Ovary (tissue), 3 donors: Measurements from ENCODE around the gene DDB1.

ENCODE experiments used
- CTCF ChIP-seq, 3 donors: fragments of 450-650 bp in 2 of 3; fragments of 200-600 bp in 1 of 3; IDR thresholded peaks; one replicate each; pipeline versions ENCODE4 v1.5.1 to v1.8.0; 2016 to 2022; ENCODE audit warnings: antibody characterized with exemption in 3 of 3, mild to moderate bottlenecking in 1 of 3
- POLR2A ChIP-seq: fragments of 450-650 bp; IDR thresholded peaks from one replicate; pipeline ENCODE4 v1.6.1; 2017; ENCODE audit warnings: antibody characterized with exemption, mild to moderate bottlenecking, moderate library complexity
- donor health status: DM: no; HTN: no; CAD: no.

DNA sequence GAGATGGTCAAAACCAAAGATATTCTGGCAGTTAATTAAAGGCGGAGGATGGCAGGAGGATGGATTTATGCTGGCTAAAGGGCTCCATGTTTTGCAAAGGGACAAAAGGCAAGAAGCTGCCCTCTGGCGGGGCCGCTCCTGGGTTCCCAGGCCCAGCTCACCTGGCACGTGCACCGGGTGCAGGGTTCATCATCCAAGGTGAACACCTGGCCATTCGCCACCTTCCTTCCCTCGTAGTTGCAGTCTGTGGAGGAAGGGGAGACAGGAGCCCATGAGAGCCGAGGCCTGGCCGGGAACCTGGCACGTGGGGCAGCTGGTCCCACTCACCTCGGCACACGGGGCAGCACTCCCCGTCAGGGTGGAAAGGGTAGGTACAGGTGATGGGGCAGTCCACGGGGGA lies 68.1 kb downstream of the DDB1 start:
- TF ChIP-seq CTCF (IDR thresholded peaks at IDR 0.05) (no peak), POLR2A (no peak)
